HG03175 (cell line): Measurements from ENCODE around the gene SLC6A18.

Experiments
- ATAC-seq: cut with Tn5 transposase; IDR thresholded peaks from one replicate; pipeline ENCODE4 v1.9.1; 2021; ENCODE audit warnings: mild to moderate bottlenecking, moderate library complexity; ENCODE audit not compliant: unreplicated experiment

The SLC6A18 gene

DNA sequence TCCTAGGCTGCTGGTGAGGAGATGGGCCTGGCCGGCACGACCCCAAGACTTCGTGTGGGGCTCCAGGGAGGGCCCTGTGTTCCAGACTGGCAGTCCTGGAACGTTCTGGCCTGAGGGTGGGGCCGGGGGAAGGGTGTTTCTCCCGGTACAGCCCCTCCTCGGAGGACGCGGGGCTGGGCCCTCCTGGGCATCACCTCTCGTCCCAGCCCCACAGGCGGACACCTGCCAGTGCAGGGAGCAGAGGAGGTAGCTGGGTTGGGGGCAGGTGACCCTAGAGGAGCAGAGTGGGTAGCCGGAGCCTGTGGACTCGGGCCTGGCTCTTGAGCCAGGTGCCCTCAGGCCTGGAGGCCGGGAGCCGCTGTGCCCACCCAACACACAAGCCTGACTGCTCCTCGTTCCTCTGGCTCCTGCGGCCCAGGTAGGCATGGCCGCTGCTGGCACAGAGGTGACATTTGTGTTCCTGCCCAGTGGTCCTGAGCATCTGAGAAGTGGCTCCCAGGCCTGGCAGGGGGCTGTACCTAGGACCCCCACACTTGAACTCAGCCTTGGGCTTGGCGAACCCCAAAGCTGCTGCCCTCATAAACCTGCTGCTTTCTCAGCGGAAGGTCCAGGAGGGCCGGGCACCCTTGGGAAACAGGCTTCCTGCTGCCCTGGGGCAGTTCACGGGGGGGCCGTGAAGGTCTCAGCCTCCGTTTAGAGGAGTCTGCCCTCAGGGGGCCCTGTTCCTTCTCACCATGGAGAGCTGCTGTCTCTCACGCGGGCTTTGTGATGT is 23.0 kb upstream of the SLC6A18 start:
- no peak for ATAC-seq

DNA sequence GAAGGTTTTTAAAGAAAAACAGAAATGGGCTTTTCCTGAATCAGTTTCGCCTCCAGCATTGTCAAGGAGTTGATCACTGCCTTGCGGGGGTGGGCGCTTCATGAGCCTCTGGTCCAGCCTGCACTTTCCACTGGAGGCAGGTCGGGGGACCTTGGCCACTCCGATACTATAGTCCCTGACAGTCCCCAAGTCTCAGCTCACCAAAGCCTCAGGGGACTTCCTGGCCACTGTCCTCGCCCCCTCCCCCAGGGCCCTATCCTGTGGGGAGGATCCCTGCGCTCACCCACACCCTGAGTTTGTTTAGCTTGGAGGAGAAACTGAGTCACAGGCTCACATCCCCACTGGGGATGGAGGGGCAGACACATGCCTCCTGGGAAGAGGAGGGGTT is 22.4 kb upstream of the SLC6A18 start:
- no peak for ATAC-seq

DNA sequence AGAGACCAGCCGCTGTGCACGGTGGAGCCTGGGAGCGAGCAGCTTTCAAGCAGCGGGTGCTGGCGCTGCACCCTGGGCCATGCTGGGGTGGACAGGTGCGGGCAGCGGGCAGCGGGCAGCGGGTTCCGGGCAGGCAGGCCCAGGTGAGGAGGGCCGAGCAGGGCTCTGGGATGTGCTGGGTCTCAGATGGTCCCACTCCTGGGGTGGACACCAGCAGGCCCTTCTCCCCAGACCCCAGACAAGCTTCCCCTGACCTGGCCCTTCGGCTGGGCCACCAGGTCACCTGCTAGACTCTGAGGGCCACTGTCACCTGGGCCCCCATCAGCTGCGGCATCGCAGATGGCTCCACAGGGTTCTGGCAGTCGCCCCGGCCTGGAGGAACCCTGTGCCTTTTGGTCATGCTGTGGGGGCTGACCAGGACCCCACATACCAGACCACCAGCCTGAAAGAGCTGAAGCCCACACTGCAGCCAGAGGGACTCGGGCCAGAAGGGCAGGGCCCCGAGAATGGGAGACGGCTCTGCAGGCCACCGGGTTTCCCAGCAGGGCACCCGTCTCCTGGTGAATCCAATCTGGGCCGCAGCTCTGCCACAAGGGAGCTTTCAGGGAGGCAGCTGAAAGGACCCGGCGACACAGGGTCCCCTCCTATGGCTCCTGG is 21.7 kb upstream of the SLC6A18 start:
- ATAC-seq, result no peak

DNA sequence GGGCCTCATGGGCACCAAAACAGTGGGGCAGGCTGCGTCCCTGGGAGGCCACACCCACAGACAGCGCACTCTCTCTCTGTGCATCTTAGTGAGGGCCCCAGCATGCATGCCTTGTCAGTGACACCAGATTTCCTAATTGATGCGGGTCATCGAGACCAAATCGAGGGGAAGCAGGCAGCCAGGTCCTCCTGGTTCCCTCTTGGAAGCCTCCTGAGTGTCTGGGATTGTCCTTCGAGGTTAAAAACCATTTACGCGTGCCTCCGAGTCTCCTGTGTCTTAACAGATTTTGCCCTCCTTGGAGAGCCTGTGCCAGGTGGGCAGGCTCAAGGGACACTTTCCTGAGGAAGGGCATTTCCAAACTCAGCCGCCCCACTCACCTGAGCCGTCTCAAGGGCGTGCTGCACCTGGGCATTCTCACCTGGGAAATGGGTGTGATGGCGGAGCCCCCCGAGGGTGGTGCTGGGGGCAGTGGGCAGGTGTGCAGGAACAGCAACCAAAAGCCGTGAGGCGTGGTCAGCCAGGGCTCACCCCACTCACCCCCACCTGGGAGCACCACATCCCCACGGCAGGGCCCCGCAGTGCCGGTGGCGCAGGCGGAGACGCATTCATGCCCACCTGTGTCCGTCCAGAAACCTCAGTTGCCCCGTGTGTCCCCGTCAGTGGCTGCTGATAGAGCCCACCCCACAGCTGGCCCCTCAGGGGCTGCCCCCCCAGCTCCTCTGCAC is 21.1 kb upstream of the SLC6A18 start:
- no peak for ATAC-seq

DNA sequence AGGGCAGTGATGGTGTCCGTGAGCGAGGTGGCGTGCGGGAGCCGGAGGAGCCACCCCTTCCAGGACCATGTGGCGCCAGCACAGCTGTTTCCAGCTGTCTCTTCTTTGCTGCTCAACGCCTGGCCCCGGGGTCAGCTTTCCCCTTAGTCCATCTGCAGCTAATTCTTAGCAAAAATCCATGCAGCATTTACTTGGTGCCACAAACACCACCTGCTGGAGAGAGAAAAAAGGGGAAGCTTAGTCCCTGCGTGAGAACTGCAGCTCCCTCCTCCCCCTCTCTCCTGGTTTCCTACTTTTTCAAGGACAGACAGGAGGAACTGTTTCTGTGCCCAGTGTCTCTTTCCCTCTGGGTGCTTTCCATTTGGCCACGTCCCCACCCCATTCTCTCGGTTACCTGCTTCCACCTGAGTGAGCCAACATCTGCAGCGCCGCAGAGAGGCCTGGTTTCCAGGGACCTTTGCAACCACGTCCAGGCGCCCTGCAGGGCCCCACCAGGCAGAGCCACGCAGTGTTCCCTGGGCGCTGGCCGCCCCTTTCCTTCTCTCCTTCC is 20.4 kb upstream of the SLC6A18 start:
- no peak for ATAC-seq

DNA sequence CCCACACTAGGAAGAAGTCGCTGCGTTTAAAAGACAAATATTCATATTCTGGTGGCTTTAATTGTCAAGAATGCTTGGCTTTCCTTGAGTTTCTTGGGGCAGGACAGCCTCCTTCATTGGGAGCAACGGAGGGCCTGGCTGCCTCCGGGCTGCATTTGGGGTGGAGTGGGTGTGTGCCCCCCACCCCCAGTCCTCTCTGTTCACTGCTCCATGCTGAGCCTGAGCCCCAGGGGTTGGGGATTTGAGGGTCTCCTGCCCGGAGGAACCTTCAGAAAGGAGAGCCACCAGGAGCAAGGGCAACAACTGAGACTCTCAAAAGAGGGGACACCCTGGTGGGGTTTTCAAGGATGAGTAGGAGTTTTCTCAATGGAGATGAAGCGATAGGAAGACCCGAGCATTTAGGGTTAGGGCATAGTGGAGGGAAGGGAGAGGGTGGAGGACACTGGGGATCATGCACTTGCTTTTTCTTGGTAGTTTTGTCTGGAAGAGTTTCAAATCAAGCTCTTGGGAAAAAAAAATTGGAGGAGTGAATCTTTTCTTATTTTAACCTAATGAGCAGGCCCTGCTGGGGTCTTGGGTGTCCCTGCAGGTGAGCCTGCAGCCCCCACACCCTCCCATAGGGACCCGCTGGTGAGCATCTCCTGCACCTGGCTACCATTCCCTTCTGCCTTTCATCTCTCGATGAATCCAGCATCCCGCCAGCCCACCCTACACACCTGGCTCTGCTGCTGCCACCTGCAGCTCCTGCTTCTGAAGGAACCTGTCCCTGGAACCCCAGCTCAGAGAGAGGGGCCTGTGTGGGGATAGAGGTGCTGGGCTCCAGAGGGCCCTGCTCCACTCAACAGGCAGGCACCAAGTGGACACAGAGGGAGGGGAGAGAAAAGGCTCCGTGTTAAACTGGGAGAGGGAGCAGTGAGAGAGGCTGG is 19.7 kb upstream of the SLC6A18 start:
- no peak for ATAC-seq

DNA sequence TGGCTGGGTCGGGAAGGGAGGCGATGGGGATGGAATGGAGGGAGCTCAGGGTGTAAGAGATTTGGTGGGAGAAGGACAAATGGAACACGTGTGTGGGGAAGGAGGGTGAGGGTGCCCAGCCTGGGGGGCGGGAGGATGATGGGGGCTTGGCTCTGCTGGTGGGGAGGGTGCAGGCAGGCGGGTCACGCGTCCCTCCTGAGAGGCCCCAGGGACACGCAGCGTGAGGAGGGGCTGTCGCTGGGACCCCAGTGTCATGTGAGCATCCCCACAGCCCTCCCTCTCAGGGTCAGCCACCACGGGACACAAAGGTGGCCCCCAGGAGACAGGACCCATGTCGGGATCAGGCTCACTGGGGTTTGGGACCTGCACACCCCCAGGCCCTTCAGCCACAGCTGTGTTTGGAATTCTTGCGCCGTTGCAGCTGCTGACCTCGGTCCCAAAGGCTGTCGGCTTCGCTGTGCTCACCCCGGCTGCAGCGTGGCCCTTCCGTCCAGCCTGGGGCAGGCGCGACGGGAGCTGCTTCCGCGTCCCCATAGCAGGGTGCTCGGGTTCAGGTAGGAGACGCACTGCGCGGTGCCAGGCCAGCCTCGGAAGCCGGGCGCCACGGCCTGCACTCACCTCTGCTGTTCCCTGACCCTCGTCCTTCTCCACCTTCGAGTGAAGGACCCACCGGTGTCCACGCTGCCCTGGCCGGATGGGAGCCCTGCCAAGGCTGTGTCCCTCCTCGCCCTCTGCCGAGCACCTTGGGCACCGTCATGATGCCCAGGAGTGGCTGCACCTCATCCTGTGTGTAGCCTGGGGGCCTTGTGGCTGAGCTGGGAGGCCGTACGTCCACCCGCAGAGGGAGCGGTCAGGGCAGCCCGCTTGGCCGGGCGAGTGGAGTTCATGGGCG is 18.4 kb upstream of the SLC6A18 start:
- no peak for ATAC-seq

DNA sequence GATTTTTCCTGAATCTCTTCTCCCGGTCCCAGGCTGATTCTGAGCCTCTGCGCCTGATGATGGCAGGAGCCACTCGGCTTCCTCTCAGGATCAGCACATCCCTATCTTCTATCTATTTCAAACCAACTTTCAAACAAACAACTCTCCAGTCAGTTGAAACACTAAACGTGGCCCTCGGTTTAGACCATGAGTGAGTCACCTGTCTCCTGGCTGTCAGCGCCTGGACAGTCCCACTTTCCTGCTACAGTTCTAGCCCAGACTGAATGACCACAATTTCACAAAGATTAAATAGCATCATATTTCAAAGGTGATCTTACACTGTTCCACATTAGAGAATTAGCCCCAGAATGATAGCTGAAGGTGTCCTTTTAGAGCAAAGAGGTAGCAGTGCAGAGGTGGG is 17.6 kb upstream of the SLC6A18 start:
- ATAC-seq, result no peak

DNA sequence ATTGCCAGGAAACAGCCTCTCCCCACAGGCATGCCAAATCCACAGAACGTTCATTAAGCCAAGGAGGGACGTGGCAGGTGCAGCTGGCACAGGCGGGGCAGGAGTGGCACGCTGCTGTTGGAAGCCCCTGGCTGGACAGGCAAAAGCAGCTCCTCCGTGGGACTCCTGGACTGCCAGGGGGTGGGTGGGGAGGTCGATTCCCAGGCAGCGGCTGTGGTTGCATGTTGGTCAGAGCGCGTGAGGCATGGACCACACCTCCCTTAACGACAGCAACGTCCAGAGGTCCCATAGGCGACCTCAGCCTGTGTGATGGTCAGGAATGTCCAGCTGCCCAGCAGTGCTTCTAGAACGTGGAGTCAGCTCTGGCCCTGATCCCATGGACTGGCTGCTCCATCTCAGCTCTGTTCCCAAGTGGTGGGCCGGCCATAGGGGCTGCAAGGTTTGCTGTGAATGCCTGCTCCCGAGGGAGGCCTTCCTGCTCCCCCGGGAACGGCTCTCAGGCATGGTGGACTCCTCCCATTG is 16.9 kb upstream of the SLC6A18 start:
- ATAC-seq, result no peak

DNA sequence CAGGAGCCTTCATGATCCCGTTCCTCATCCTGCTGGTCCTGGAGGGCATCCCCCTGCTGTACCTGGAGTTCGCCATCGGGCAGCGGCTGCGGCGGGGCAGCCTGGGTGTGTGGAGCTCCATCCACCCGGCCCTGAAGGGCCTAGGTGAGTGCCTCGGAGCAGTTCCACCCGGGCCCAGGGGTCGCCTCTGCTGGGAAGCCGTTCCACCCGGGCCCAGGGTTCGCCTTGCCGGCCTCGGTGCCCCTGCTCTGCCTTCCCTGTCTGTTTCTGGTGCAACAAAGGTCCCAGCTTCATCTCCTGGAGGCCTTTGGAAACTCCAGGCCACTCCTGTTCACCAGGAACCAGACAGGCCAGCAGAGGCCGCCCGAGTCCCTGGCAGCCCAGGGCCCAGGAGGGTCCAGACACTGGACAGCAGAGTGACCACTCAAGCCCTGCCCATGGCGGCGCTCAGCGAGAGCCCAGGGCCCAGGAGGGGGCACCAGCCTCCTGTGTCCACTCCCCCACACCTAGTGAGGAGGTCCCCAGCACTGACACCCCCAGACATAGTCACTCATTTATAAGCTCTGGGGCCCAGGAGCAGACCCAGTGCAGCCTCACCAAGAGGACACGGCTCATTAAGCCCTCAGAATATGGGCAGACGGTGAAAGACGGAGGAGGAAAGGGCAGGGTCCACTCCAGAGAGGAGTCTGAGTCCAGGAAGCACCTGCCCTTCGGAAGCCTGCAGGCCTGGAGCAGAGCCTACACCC is 16.3 kb upstream of the SLC6A18 start:
- ATAC-seq, result no peak

DNA sequence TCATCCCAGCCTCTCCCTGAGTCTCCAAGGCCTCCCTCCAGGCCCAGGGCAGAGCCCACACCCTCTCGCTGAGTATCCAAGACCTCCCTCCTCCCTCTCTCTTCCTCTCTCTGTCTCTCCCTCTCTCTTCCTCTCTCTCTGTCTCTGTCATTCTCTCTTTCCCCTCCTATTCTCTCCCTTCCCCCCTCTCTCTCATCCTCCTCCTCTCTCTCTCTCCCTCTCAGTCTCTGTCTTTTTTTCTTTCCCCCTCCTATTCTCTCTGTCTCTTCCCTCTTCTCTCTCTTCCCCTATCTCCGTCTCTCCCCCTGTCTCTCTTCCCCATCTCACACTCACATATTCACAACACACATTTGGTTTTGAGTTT is 15.7 kb upstream of the SLC6A18 start:
- no peak for ATAC-seq

DNA sequence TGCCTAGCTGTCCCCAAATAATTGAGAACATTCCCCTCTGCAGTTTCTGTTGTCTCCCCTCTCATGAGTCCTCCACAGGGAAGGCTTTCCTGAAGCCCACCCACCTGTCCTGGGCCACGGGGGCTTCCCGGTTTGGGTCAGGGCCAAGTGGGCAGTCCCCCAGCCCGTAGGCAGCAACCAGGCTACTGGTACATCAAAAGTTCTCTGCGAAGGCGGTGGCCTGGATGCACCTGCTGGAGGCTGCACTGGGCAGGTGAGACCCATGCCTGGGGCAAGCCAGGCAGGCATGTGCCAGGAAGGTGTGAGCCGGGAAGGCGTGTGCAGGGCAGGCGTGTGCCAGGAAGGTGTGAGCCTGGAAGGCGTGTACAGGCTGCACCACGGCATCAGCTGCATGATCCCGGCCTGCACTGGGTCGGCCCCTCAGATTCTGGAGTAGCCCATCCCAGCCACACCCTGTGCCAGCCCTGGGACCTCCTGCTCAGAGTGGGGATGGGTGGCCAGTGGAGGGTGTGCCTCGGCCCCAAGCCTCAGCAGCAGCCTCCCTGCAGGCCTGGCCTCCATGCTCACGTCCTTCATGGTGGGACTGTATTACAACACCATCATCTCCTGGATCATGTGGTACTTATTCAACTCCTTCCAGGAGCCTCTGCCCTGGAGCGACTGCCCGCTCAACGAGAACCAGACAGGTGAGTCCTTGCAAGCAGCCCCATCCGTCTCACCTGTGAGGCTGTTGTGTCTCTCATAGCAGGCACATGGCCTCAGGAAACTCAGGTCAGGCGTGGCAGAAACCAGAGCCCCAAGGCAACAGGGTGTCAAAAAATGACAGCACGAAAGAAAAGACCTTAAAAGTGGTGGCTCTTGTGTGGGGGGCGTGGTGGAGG is 15.0 kb upstream of the SLC6A18 start:
- no peak for ATAC-seq

DNA sequence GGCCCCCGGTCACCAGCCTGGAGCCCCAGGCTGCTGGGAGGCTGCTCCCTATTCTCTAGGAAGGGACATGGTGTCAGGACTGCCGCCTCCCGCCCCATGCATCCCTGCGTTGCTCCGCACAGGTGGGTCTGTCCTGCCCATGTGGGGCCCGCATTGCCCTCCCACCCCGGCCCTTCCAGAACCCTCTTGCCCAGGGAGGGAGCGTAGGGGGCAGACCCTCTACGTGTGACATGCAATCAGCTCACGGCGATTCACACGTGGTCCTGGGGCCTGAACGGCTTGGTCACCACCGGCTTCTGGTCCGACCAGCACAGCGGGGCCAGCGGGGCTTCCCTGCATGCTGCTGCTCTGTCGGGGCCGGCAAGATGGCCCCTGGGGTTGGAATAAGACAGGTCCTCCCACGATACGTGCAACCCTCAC is 14.3 kb upstream of the SLC6A18 start:
- no peak for ATAC-seq

DNA sequence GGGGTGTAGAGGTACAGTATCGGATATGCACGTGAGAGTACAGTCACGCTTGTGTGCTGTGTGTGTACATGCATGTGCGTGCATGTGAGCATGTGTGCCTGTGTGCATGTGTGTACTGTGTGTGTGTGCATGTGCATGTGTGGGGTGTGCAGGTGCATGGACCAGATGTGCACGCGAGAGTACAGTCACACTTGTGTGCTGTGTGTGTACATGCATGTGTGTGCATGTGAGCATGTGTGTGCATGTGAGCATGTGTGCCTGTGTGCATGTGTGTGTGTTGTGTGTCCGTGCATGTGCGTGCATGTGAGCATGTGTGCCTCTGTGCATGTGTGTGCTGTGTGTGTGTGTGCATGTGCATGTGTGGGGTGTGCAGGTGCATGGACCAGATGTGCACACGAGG is 13.5 kb upstream of the SLC6A18 start:
- ATAC-seq, result no peak

DNA sequence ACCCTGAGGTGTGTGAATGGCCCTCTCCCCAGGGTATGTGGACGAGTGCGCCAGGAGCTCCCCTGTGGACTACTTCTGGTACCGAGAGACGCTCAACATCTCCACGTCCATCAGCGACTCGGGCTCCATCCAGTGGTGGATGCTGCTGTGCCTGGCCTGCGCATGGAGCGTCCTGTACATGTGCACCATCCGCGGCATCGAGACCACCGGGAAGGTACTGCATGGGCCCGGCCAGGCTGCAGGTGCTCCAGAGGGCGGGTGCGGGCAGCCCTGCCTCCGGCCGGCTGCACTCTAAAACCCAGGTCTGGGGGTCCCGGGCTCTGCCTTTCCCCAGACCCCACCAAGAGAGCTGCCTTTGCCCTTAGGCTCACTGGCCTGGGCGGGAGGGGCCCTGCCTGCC is 12.9 kb upstream of the SLC6A18 start:
- no peak for ATAC-seq

DNA sequence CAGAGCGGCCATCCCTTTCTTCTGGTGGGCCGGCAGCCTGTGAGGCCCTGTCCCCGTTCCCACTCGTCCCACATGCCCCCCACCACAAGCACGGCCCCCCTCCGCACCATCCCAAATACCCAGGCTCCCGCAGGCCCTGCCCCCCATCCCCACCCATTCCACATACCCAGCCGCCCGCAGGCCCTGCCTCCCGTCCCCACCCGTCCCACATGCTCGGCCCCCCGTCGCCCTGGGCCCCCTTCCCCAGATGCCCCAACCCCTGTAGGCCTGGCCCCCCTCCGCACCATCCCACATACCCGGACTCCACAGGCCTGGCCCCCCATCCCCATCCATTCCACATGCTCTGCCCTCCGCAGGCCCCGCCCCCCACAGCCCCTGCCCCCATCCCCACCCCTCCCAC is 12.3 kb upstream of the SLC6A18 start:
- ATAC-seq, result no peak

DNA sequence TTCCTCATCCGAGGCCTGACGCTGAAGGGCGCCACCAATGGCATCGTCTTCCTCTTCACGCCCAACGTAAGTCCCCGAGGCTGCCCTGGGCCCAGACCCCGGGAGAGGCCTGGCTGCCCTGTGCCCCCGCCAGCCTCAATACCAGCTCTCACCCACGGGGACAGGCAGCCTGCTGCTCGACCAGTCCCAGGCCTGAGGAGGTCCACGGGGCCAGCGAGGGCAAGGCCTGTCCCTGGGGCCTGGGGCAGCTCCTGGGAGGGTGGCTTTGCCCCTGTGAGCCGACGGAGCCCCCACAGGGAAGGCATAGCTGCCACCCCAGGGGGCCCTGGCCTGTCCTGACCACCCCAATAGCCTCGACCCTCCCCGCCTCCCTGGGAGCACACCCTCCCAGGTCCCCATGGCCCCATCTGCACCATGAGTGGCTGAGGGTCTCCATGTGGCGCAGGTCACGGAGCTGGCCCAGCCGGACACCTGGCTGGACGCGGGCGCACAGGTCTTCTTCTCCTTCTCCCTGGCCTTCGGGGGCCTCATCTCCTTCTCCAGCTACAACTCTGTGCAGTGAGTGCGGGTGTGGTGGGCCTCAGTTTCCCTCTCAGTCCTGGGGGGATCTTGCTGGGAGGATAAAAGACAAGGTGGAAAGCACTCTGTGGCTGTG is 11.5 kb upstream of the SLC6A18 start:
- no peak for ATAC-seq
